HepG2 (cell line): ENCODE data around the gene CCNQ. TPM values are rescaled to one million over a fixed set of nuclear protein-coding genes. Genes with fewer than 3 reads are reported as not detected.

Source experiments
- CREM ChIP-seq, 2 experiments: sonication (generic) in 1 of 2; formaldehyde crosslinking in 1 of 2; IDR thresholded peaks; 2 replicates each; pipeline versions ENCODE4 v1.4.0 to v1.6.1; 2016 to 2020; ENCODE audit warnings: antibody characterized with exemption in 1 of 2, mild to moderate bottlenecking in 1 of 2, missing genetic modification reagents in 1 of 2
- DPF2 ChIP-seq: sonication (generic); formaldehyde crosslinking; IDR thresholded peaks from 2 replicates; pipeline ENCODE4 v1.4.0; 2020; ENCODE audit warnings: mild to moderate bottlenecking, low read depth, missing genetic modification reagents, borderline replicate concordance
- FOXA1 ChIP-seq, 2 experiments: fragments of 450-650 bp in 1 of 2; sonication (generic) in 1 of 2; formaldehyde crosslinking in 1 of 2; IDR thresholded peaks; 2 replicates each; pipeline versions ENCODE4 v1.4.0 to v1.6.1; 2016 to 2020; ENCODE audit warnings: missing genetic modification reagents in 1 of 2
- GABPB1 ChIP-seq: IDR thresholded peaks from 2 replicates; pipeline ENCODE4 v1.6.1; 2016; ENCODE audit warnings: mild to moderate bottlenecking, missing genetic modification reagents, moderate library complexity, missing compliant biosample characterization
- GMEB2 ChIP-seq: IDR thresholded peaks from 2 replicates; pipeline ENCODE4 v1.6.1; 2016; ENCODE audit warnings: missing biosample characterization, missing genetic modification reagents, low read depth
- MIER3 ChIP-seq: IDR thresholded peaks from 2 replicates; pipeline ENCODE4 v1.6.1; 2016; ENCODE audit warnings: missing compliant biosample characterization, borderline replicate concordance
- MYC ChIP-seq: sonication (generic); formaldehyde crosslinking; IDR thresholded peaks from 2 replicates; pipeline ENCODE4 v1.9.0; 2021; ENCODE audit warnings: missing genetic modification reagents, borderline replicate concordance
- NFE2L1 ChIP-seq: sonication (generic); formaldehyde crosslinking; IDR thresholded peaks from 2 replicates; pipeline ENCODE4 v1.4.0; 2020; ENCODE audit warnings: missing genetic modification reagents, mild to moderate bottlenecking, borderline replicate concordance
- PHF20 ChIP-seq: sonication (generic); formaldehyde crosslinking; IDR thresholded peaks from 2 replicates; pipeline ENCODE4 v1.5.0; 2020; ENCODE audit warnings: mild to moderate bottlenecking, missing genetic modification reagents
- RFX1 ChIP-seq: fragments of 450-650 bp; IDR thresholded peaks from 2 replicates; pipeline ENCODE4 v1.6.1; 2017
- SNAPC5 ChIP-seq: sonication (generic); formaldehyde crosslinking; IDR thresholded peaks from 2 replicates; pipeline ENCODE4 v1.8.1; 2023; ENCODE audit warnings: mild to moderate bottlenecking, missing genetic modification reagents, borderline replicate concordance
- SRSF9 ChIP-seq: fragments of 200-400 bp; formaldehyde crosslinking; IDR thresholded peaks from 2 replicates; pipeline ENCODE4 v1.6.1; 2018; ENCODE audit warnings: borderline replicate concordance, mild to moderate bottlenecking, low read depth, low read length; ENCODE audit not compliant: insufficient read depth, poor library complexity, severe bottlenecking
- TRIM22 ChIP-seq: fragments of 450-650 bp; IDR thresholded peaks from 2 replicates; pipeline ENCODE4 v1.6.1; 2017
- ZFP36L1 ChIP-seq: sonication (generic); formaldehyde crosslinking; IDR thresholded peaks from 2 replicates; pipeline ENCODE4 v1.8.0; 2022; ENCODE audit warnings: mild to moderate bottlenecking, missing genetic modification reagents, moderate library complexity
- ZKSCAN1 ChIP-seq: fragments of 150-350 bp; IDR thresholded peaks from 2 replicates; pipeline ENCODE4 v1.6.1; 2014; ENCODE audit warnings: low read length
- ZNF543 ChIP-seq: sonication (generic); formaldehyde crosslinking; IDR thresholded peaks from 2 replicates; pipeline ENCODE4 v1.4.0; 2020; ENCODE audit warnings: mild to moderate bottlenecking, missing genetic modification reagents
- ZNF557 ChIP-seq: sonication (generic); formaldehyde crosslinking; IDR thresholded peaks from 2 replicates; pipeline ENCODE4 v1.4.0; 2020; ENCODE audit warnings: missing genetic modification reagents
- ZNF563 ChIP-seq: sonication (generic); formaldehyde crosslinking; IDR thresholded peaks from 2 replicates; pipeline ENCODE4 v1.8.0; 2022; ENCODE audit warnings: mild to moderate bottlenecking, moderate library complexity, missing genetic modification reagents
- ZSCAN12 ChIP-seq: sonication (generic); formaldehyde crosslinking; IDR thresholded peaks from 2 replicates; pipeline ENCODE4 v1.9.0; 2021; ENCODE audit warnings: mild to moderate bottlenecking, missing genetic modification reagents
- polyA plus RNA-seq, 8 experiments: library from polyadenylated mRNA; depleted of rRNA in 3 of 8; stranded (reverse) in 7 of 8; unstranded in 1 of 8; fragments of >200 nt; fragmentation: Illumina TruSeq in 4 of 8; extraction: Trizol in 4 of 8; gene quantifications; 2 replicates each; pipeline versions ENCODE4 v1.2.1 to v1.2.3, GENCODE V29; 2011 to 2016; ENCODE audit warnings: low read depth in 4 of 8, missing spikeins in 1 of 8, mixed read lengths in 1 of 8; ENCODE audit not compliant: insufficient read depth in 1 of 8
- total RNA-seq, 5 experiments: library from RNA; depleted of rRNA; stranded (reverse); fragments of >200 nt; fragmentation: Illumina TruSeq; extraction: Trizol; gene quantifications; 2 replicates each; pipeline ENCODE4 v1.2.3, GENCODE V29; 2016; ENCODE audit warnings: low read depth in 1 of 5
- TF ChIP-seq, protein P1 (sequence below): sonication (generic); formaldehyde crosslinking; IDR thresholded peaks from 2 replicates; pipeline ENCODE4 v1.4.0; 2020; ENCODE audit warnings: missing genetic modification reagents
- TF ChIP-seq, protein P2 (sequence below): sonication (generic); formaldehyde crosslinking; IDR thresholded peaks from 2 replicates; pipeline ENCODE4 v1.8.1; 2023; ENCODE audit warnings: mild to moderate bottlenecking, inconsistent platforms, moderate library complexity, missing genetic modification reagents, borderline replicate concordance
- TF ChIP-seq, protein P3 (sequence below): sonication (generic); formaldehyde crosslinking; IDR thresholded peaks from 2 replicates; pipeline ENCODE4 v1.5.0; 2020; ENCODE audit warnings: mild to moderate bottlenecking, missing genetic modification reagents

Gene CCNQ
- total and polyA plus RNA-seq, 2 of the 13 experiments (the other 11 are each of a cell fraction or from before 2014, with no cell fraction given), result 15.0 to 25.5 TPM

- TF ChIP-seq, protein P1, sequence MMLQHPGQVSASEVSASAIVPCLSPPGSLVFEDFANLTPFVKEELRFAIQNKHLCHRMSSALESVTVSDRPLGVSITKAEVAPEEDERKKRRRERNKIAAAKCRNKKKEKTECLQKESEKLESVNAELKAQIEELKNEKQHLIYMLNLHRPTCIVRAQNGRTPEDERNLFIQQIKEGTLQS (CRISPR knock-in tag), result 0 out of 2 replicates have a peak, but pooled peaks have one; percentile 14
- TF ChIP-seq SNAPC5 (CRISPR knock-in tag) (no peak), MIER3 (CRISPR knock-in tag) (no peak; the same call in 1 of the 2 replicates), SRSF9 (no peak), NFE2L1 (CRISPR knock-in tag) (no peak), RFX1 (no peak), ZNF543 (CRISPR knock-in tag) (no peak), TRIM22 (no peak), ZNF563 (no peak), FOXA1 (IDR thresholded peaks at IDR 0.05) (no peak), FOXA1 (CRISPR knock-in tag; IDR thresholded peaks at IDR 0.05) (peak; percentile 32; the same call in 1 of the 2 replicates), GABPB1 (CRISPR knock-in tag) (peak; percentile 67; the same call in 1 of the 2 replicates), ZKSCAN1 (no peak), ZFP36L1 (peak; percentile 73; the same call in 1 of the 2 replicates), CREM (IDR thresholded peaks at IDR 0.05) (0 out of 2 replicates have a peak, but pooled peaks have one; percentile 26), CREM (CRISPR knock-in tag; IDR thresholded peaks at IDR 0.05) (no peak), MYC (CRISPR knock-in tag) (peak; percentile 37; the same call in 1 of the 2 replicates), ZNF557 (CRISPR knock-in tag) (no peak), ZSCAN12 (CRISPR knock-in tag) (no peak), GMEB2 (no peak), PHF20 (no peak), DPF2 (CRISPR knock-in tag) (no peak)
- TF ChIP-seq, protein P2, sequence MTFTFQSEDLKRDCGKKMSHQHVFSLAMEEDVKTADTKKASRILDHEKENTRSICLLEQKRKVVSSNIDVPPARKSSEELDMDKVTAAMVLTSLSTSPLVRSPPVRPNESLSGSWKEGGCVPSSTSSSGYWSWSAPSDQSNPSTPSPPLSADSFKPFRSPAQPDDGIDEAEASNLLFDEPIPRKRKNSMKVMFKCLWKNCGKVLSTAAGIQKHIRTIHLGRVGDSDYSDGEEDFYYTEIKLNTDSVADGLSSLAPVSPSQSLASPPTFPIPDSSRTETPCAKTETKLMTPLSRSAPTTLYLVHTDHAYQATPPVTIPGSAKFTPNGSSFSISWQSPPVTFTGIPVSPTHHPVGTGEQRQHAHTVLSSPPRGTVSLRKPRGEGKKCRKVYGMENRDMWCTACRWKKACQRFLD, result no peak
- TF ChIP-seq, protein P3, sequence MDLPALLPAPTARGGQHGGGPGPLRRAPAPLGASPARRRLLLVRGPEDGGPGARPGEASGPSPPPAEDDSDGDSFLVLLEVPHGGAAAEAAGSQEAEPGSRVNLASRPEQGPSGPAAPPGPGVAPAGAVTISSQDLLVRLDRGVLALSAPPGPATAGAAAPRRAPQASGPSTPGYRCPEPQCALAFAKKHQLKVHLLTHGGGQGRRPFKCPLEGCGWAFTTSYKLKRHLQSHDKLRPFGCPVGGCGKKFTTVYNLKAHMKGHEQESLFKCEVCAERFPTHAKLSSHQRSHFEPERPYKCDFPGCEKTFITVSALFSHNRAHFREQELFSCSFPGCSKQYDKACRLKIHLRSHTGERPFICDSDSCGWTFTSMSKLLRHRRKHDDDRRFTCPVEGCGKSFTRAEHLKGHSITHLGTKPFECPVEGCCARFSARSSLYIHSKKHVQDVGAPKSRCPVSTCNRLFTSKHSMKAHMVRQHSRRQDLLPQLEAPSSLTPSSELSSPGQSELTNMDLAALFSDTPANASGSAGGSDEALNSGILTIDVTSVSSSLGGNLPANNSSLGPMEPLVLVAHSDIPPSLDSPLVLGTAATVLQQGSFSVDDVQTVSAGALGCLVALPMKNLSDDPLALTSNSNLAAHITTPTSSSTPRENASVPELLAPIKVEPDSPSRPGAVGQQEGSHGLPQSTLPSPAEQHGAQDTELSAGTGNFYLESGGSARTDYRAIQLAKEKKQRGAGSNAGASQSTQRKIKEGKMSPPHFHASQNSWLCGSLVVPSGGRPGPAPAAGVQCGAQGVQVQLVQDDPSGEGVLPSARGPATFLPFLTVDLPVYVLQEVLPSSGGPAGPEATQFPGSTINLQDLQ (CRISPR knock-in tag), result no peak
Measured at GRCh38 chrX:153646620-153647373, 47.9 kb upstream of the CCNQ start, which contains the start of gene DUSP9 (continued).
